ENCODE results near the gene PTX4.

GRCh38 chr16:1526608-1527555 lies 38.1 kb upstream of the PTX4 start:
- TF ChIP-seq, protein P1, sequence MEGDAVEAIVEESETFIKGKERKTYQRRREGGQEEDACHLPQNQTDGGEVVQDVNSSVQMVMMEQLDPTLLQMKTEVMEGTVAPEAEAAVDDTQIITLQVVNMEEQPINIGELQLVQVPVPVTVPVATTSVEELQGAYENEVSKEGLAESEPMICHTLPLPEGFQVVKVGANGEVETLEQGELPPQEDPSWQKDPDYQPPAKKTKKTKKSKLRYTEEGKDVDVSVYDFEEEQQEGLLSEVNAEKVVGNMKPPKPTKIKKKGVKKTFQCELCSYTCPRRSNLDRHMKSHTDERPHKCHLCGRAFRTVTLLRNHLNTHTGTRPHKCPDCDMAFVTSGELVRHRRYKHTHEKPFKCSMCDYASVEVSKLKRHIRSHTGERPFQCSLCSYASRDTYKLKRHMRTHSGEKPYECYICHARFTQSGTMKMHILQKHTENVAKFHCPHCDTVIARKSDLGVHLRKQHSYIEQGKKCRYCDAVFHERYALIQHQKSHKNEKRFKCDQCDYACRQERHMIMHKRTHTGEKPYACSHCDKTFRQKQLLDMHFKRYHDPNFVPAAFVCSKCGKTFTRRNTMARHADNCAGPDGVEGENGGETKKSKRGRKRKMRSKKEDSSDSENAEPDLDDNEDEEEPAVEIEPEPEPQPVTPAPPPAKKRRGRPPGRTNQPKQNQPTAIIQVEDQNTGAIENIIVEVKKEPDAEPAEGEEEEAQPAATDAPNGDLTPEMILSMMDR (IDR thresholded peaks at IDR 0.05), result no peak
- TF ChIP-seq POLR2A (IDR thresholded peaks at IDR 0.05), result no peak
- no peak for TF ChIP-seq POLR2AphosphoS5 (IDR thresholded peaks at IDR 0.05)
